GM21786 (cell line): ENCODE data around the gene FAM120A.

Experiments
- ATAC-seq: cut with Tn5 transposase; IDR thresholded peaks from one replicate; pipeline ENCODE4 v1.9.1; 2021; ENCODE audit not compliant: unreplicated experiment

The FAM120A gene

DNA sequence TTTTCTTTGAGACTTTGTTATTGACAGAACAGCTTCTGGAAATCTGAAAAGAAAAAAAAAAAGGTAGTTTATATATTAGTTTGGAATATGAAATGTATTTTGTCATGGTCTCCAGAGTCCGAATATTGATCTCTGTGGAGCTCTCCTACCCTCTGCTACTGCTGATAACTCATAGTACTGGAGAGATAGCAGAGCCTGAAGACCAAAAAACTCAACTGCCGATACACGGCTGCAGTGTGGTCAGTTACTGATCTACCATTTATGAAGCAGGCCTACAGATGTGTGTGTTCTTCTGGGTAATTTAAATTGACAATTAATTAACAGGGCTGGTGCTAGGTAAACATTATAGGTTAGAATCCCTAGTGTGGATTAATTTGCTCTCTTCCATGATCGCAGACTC is 3.8 kb upstream of the FAM120A start:
- no peak for ATAC-seq

DNA sequence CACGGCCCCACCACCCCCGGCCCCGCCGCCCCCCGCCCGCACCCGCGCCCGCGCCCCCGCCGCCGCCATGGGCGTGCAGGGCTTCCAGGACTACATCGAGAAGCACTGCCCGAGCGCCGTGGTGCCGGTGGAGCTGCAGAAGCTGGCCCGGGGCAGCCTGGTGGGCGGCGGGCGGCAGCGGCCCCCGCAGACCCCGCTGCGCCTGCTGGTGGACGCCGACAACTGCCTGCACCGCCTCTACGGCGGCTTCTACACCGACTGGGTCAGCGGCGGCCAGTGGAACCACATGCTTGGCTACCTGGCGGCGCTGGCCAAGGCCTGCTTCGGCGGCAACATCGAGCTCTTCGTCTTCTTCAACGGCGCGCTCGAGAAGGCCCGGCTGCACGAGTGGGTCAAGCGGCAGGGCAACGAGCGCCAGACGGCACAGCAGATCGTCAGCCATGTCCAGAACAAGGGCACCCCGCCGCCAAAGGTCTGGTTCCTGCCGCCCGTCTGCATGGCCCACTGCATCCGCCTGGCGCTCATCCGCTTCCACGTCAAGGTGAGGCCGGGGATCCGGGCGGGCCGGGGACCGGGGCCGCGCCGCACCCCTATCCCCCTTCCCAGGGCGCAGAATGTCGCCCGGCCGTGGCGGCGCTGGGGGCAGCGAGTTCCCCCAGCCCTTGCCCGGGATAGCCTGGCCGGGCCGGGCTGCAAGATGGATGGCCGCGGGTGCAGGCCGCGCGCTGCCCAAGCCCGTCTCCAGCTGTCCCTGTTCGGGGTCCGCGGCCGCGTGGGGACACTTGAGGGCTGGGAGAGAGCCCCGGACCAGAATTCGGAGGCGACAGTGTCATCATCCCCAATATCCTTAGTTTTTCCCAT is 594 bp downstream of the FAM120A start:
- no peak for ATAC-seq

DNA sequence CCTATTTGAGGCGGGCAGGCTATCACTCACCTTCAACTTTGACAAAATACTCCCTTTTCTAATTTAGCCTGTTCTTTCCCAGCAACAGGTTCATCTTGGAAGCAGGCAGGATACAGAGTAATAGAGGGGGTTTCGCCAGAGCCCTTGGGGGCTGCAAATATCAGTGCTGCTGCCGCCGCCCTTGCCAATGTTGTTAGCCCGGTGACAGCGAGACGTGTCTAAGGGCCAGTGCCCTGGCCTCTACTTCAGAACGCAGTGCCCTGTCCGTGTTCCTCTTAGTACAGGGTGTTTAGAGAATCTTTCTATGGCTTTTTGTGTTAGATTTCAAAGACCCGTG is 1.2 kb downstream of the FAM120A start:
- ATAC-seq = no peak

DNA sequence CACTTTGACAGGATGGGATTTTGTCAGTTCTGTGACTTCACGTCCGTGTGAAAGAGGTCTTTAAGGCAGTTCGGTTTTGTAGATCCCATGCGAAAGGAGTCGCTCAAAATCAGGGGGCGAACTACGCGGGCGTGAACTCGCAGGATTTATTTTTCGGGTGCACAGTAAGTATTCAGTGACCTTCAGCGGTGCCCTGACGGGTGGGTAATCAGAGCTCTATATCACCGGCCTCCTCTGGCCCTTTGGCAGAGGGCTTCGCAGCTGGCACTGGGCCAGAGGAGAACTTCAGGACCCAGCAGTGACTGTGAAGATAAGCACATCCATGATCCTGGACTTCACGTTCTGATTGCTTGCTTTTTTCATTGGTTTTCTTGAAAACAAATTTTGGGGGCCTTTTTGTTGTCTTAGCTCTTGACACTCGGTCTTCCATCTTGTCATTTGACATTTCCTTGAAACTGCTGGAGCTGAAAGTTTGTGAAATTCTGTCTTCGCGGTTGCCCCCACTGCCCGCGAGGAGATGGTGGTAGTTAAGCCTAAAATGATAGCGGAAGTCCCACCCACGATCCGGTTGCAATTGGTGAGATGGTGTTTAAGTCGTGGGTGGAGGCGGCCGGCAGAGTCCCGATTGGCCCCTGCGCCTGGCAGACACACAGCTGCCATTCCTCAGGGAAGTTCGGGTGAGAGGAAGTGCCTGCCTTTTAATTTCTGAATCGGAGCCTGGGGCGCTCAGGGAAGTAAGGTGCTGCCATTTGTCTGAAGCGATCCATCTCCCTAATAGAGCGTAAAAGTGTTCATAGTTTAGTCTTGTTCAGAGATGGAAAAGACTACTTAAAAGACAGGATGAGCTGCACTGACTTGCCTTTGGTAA is 1.8 kb downstream of the FAM120A start, which contains the start of gene FAM120AOS:
Gene FAM120AOS (minus strand): TSS at position 535 of the 868 bp plus-strand sequence. CDS start 872 bp downstream, outside the sequence.
- peak; percentile 69 for ATAC-seq

DNA sequence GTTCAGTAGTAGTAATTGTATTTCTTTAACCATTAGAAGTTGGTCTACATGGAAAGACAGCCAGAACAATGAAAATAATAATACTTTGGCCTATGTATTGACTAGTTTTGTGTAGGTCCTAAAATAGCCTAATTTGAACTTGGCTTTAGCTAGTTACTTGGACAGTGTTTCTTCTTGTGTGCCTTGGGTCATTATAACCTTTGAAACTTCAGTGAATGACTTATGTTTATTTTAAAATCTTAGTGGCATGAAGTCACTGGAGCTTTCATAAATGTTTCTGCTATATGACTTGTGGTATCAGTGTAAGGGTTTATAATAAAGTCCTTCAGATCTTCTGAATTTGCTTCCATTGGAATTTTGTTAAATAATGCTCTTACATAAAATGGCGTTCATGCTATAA is 4.5 kb downstream of the FAM120A start:
- no peak for ATAC-seq

DNA sequence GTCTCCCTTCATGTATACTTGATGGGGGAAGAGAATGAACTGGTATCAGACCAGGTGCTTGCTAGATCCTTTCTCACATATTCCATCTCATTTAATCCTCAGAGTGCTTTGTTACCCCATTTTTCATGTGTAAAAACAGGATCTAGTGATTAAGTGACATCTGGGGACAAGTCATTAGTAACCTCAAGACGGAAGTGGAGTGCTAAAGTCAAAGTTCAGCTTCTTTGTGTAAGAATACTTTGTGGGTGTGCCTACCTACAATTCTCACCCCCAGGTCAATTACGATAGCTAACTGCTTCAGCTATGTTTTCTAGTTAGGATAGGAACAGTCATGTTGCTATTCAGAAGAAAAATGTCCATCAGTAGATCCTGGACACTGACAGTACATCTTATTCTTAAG is 5.0 kb downstream of the FAM120A start:
- ATAC-seq = no peak

DNA sequence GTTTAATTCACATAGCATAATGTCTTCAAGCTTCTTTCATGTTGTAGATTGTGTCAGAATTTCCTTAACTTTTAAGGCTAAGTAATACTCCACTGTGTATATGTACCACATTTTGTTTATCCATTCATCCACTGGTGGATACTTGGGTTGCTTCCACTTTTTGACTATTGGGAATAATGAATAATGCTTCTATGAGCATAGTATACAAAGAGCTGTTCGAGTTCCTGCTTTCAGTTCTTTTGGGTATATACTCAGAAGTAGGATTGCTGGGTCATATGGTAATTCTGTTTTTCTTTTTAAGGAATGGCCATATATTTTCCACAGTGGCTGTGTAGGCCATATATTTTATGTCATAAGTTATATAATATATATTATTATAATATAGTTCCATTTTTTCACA is 5.5 kb downstream of the FAM120A start:
- no peak for ATAC-seq

DNA sequence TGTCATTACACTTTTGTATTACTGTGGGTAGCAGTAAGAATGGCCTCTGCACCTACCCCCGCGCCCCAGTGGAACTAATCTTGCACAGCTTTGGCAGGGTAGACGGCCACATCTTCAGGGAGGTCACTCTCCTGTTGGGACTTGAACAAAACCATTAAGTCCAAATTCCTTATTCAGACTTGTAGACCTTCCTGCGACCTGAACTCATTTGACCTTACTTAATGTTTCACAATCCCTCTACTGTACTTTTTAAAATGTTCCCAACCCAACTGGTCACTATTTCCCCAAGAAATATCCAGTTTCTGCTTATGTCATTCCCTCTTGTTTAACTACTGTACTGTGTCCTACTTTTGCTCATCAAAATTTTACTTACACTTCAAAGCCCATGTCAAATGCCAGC is 7.2 kb downstream of the FAM120A start:
- no peak for ATAC-seq

DNA sequence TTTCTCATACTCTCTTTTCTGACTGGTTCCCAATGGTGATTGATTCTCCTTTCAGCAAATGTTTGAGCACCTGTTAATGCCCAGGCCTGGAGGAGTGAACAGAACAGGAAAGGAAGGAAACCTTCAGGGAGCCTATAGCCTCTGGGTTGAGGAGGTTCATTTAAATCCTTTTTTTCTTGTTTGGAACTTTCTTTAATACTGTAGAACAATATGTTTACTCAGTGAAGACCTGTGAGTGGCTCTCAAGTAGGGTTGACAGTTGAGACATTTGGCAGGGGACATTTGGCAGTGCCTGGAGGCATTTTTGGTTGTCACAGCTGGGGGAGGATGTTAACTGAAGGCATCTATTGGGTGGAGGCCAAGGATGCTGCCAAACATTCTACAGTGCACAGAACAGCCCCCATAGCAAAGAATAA is 8.0 kb downstream of the FAM120A start:
- no peak for ATAC-seq

DNA sequence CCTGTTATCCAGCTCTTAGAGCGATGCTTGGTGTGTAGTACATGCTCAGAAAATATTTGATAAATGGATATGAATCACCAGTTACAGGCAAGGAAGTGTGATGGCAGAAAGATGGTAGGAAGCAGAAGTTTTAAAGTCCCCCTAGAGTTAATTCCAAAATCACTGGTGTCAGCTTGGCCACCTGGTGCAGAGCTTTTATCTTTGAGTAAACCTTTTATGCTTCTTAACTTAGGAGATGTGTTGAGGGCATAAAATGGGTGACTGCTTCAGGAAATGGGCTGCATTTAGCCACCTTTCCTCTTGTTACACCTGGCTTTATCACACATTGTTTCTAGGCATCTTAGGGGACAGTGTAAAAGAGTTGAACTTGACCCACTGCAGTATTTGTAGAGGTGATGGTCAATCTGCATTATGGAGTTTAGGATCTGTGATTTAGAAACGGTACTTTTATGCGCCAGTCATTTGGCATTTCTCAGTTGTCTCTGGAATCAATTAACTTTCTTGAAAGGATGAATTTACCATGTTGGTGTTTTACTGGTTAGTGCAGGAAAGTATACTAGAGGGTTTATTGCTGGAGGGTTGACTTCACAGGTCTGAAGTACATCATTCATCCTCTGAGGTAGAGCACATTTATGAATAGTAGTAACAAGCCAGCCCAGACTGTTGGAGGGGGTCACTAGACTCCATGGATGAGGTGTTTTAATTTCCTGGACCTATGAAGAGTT is 9.4 kb downstream of the FAM120A start:
- no peak for ATAC-seq

DNA sequence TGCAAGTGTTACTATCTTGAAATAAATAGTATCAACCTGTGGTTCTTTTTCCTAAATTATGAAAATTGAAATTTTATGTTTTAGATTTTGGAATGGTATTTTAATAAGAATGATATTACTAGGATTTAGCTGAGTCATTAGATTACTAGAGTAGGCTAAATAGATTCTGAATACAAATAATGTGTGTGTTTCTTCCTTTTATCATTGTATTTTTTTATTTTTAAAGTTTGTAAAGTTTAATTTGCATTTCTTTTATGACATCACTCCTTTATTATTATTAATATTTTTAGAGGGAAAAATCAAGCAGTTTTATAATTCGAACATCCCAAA is 9.9 kb downstream of the FAM120A start:
- ATAC-seq = no peak

DNA sequence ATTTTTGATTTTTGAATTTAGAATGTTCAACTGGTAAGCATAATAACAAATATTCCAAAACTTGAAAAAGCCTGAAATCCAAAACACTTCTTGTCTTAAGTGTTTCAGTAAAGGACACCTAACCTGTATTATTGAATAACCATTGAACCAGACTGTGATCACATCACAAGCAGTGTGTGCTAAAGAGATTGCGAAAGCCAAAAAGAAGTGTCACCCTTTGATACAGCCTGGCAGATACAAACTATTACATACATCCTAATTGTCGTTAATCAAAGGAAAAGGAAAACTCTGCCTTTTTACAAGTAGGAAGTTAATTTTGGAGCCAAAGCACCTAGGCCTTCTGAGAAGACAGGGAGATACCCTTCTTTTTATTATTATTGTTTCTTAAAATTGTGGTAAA is 10.3 kb downstream of the FAM120A start:
- no peak for ATAC-seq

DNA sequence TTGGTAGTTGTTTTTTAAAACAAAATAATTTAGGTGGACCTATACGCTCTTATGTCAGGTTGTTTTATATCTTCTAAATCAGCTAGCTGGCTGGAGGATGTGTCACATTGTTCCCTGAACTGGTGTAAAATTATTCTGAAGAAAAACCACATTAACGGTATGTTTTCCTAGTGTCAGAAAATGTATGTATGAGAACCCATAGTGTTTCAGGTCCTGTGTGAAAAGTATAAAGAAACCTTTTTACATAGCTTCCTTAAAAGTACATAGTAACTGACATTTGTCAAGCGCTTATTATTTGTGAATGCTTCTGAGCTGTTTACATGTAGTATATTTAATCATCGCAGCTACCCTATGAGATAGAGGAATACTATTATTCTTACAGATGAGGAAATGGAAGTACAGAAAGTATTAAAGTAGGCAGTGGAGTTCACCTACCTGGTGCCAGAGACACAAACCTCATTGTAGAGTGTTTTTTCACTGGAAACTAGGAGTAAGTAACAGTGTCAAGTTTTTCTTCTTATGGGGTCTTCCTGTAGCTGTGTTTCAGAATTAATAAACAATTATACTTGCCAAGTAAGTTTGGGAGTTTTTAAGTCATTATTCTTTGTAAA is 12.3 kb downstream of the FAM120A start:
- ATAC-seq = no peak

DNA sequence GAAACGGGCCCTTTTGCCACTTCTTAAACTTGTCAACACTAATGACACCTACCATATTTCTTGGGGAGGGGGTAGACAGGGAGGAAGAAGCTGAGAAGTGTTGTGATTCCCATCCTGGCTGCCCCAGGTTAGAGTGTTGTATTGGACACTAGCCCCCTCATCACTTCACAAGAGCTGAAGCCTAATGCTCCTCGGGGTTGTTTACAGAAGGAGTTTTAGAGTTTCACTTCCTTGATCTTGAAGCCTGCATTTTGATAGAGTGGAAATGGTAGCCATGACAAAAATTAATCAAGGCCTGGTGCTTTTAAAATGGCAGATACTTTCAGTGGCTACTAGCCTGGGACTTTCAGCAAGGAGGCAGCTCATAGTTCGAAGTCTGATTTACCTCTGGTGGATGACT is 12.9 kb downstream of the FAM120A start:
- ATAC-seq = peak; percentile 59

DNA sequence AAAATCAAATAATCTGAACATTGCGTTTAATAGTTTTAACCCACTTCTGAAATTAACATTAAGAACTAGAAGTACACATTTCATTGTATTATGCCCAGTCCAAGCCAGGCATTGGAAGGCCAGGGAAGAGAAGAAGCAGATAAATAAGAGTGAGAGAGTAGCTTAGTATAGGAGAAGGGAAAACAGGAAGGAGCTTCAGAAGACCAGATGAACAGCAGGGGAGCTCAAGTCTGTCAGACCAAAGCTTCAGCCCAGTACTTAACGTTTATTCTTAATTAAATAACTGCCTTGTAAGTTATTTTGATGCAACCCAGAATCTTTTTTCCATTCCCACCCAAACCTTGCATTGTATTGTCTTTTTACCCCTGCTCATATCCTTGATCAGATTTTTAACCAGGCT is 13.4 kb downstream of the FAM120A start:
- ATAC-seq = no peak

DNA sequence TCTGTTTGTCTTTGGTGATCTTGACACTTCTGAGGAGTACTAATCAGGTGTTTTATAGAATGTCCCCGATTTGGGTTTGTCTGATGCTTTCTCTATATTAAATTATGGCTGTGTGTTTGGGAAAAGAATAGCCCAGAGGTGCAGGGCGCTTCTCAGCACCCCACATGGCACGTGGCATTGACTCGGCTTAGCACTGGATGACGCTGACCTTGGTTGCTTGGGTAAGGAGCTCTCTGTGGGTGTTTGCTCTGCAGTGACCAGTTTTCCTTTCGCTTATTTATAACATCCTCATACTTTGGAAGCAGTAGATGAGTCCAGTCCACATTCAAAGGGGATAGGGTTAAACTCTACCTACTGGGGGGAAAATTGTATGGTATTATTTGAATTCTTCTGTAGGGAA is 14.4 kb downstream of the FAM120A start:
- no peak for ATAC-seq

DNA sequence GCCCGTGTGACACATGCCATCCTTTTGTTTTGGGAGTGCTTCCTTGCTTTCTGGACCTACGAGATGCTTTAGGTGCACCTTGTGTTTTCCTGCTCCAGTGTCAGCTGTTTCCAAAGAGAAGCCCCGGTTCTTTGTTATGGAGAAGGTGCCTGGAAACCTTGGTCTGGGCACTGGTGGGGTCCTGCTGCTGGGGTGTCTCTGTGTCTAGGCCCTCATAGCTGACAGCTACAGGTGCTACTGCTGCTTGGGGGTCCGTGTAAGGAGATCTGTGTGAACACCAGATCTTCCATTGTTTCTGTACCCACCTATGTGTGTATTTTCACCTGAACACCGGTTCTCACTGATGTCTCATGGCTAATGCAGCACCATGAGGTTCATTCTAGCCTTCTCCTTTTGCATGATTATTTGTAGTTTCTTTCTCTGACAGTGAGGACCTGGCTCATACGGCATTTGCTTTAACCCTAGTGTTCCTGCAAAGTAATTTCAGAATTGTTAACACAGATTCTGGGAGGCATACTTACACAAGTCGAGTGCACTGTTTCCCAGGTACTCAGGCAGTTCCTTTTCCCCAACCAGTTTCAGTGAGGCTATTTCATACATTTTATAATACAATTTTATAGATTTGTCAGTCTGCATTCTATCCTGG is 15.1 kb downstream of the FAM120A start:
- ATAC-seq = no peak

DNA sequence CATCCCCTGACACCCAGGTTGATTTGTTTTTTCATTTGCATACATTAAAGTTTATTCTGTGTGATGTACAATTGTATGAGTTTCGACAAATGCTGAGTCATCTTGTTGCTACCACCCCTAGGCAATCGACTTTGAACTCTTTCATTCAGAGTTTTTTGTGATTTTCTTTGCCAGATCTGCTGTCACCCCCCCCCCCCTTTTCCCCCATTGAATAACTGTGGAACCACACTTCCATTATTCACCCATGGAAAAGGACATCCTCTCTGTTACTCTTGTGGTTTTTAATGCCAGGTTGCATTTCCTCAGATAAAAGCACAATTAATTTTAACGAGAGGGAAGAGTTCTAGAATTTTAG is 15.6 kb downstream of the FAM120A start:
- no peak for ATAC-seq

DNA sequence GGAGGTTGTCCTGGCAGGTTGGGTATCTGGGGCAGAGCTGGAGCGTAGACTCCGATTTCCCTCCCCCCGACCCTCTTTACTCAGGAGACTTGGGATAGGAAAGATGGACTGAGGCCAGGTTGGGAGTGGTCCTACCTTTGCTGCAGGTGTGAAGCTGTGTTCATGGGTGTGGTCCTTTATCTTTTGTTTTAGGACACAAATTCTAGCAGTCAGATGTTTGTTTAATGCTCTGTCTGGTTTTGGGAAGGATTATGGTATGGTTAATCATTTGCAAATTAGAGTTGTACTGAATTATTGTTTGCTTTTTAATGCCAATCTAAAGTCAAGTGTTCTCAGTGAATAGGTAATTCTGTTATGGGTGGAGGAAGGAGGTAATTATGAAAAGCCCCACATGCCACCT is 16.0 kb downstream of the FAM120A start:
- no peak for ATAC-seq

DNA sequence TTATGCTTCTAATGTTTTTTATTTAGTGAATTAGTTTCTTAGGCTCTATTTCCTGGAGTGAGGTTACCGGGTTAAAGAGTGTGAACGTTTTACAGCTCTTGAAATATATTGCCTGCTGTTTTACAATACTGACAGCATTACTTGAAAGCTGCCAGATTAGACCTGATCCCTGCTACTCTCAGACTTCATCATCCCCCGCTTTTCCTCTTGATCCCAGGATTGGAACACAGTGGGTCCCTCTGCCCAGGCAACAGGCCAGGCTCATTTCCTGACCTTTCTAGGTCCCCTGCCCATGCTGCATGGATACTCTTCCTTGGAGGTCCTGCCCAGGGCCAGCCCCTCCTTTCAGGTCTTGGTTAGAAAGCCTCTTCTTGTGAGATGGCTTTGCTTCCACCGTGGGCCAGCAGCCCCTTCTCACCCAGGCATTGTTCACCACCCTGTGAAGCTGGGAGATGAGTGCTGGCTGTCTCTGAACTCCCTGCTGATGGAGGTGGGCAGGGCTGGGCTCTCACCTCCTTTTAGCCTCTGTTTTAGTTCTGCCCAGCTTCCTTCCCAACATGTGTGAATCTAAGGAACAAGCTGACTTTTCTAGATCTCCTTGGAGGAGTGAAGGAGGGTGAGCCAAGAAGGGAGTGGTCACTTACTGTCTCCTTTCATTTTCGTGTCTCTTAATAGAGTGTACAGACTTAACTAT is 17.4 kb downstream of the FAM120A start:
- no peak for ATAC-seq
